ENCODE data around the gene ACTN4.

GRCh38 chr19:38669552-38669951 lies 22.1 kb downstream of the ACTN4 start:
- no peak for TF ChIP-seq CTCF (IDR thresholded peaks at IDR 0.05; ENCODE audit: low read depth, low read length)
- TF ChIP-seq EZH2phosphoT487 (IDR thresholded peaks at IDR 0.05; ENCODE audit: low read depth), result no peak

Data from OCI-LY3 (cell line).